Left ventricle myocardium inferior (tissue), 1 donor: ENCODE measurements around the gene TMEM221. TPM values are rescaled to one million over a fixed set of nuclear protein-coding genes. Genes with fewer than 3 reads are reported as not detected.

Experiments used
- DNase-seq: peaks from one replicate; pipeline ENCODE4 v3.0.0-alpha.2; 2020
- H3K27ac ChIP-seq: fragments of 200-600 bp; replicated peaks from 2 replicates; pipeline ENCODE4 v1.8.0; 2021
- H3K27me3 ChIP-seq: fragments of 200-600 bp; 2 replicates; pipeline ENCODE4 v1.8.0; 2021; ENCODE audit warnings: low read depth
- H3K36me3 ChIP-seq: fragments of 200-600 bp; 2 replicates; pipeline ENCODE4 v1.8.0; 2021
- H3K4me1 ChIP-seq: fragments of 200-600 bp; 2 replicates; pipeline ENCODE4 v1.8.0; 2021
- H3K4me3 ChIP-seq: fragments of 200-600 bp; 2 replicates; pipeline ENCODE4 v1.8.0; 2021; ENCODE audit warnings: mild to moderate bottlenecking, moderate library complexity
- H3K9me3 ChIP-seq: fragments of 200-600 bp; replicated peaks from 2 replicates; pipeline ENCODE4 v1.8.0; 2021
- CTCF ChIP-seq: fragments of 200-600 bp; IDR thresholded peaks from 2 replicates; pipeline ENCODE4 v1.8.0; 2021; ENCODE audit warnings: antibody characterized with exemption, mild to moderate bottlenecking, borderline replicate concordance
- intact Hi-C: fragments of 100-400 bp; cut with micrococcal nuclease; formaldehyde crosslinking; loops from one replicate; pipeline ENCODE4 v1.11.0; 2022
- total RNA-seq: library from RNA; stranded (reverse); fragmentation: NEBNext Ultra II Directional; extraction: Animal tissue kit (Norgen Biotek cat#: 25700); gene quantifications from one replicate; pipeline ENCODE4 v1.2.1, GENCODE V29; 2021
- donor health status: DM: no; HTN: yes; CAD: no; lungs with severe emphysema.

The TMEM221 gene
- total RNA-seq, 1 donor from 2014 or later = 0.14 TPM

DNA sequence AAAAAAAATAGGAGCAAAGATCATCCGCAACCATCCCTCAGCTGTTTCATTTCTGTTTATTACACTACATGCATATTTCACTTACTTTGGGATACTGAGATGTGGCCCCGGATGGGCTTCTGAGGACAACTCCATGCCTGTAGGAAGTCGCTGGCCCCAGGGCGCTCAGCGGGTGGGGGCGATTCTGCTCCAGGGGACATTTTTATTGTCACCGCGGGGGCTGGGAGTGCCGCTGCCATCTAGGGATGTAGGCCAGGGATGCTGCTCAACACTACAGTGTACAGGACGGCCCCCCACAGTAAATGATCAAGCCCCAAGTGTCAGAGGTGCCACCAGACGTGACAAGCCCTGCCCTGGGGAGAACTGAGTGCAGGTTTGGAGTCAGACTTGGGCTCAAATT lies 36.7 kb downstream of the TMEM221 start:
- no peak for DNase-seq
- TF ChIP-seq CTCF = no peak
- H3K4me1 ChIP-seq = peaks cover 22% of the 10 kb centered on the region
- no peak overlapping the region for H3K4me3 ChIP-seq
- peak overlapping the region; percentile 72 for H3K27ac ChIP-seq
- peaks cover 4% of the 10 kb centered on the region for H3K36me3 ChIP-seq
- intact Hi-C loops = no loop called here
- no peaks in the 10 kb centered on the region for H3K9me3 ChIP-seq
- H3K27me3 ChIP-seq = peaks cover 37% of the 10 kb centered on the region

DNA sequence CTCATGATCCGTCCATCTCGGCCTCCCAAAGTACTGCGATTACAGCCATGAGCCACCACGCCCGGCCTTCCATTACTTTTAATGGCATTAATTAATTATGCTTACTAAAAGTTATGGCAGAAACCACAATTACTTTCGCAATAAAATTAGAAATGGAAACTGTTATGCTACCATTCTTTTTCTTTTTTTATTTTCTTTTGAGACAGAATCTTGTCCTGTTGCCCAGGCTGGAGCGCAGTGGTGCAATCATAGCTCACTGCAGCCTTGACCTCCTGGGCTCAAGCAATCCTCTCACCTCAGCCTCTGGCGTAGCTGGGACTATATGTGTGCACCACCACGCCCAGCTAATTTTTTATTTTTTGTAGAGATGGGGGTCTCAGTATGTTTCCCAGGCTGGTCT lies 38.5 kb downstream of the TMEM221 start:
- Histone ChIP-seq H3K27ac (no peak overlapping the region), H3K36me3 (peaks cover 4% of the 10 kb centered on the region), H3K9me3 (no peaks in the 10 kb centered on the region), H3K4me1 (peaks cover 34% of the 10 kb centered on the region), H3K27me3 (peaks cover 27% of the 10 kb centered on the region), H3K4me3 (no peak overlapping the region)
- TF ChIP-seq CTCF = no peak
- intact Hi-C loops = no loop called here
- no peak for DNase-seq

GRCh38 chr19:17406887-17407196 lies 41.6 kb downstream of the TMEM221 start:
- no peak for DNase-seq
- no peaks in the 10 kb centered on the region for H3K36me3 ChIP-seq
- H3K27ac ChIP-seq = peak overlapping the region; percentile 89
- intact Hi-C loops = no loop called here
- H3K4me3 ChIP-seq = peak overlapping the region; percentile 71
- no peaks in the 10 kb centered on the region for H3K9me3 ChIP-seq
- no peak for TF ChIP-seq CTCF
- H3K4me1 ChIP-seq = peaks cover 26% of the 10 kb centered on the region
- peaks cover 15% of the 10 kb centered on the region for H3K27me3 ChIP-seq

- peak overlapping the region; percentile 89 for H3K27ac ChIP-seq
Observed at GRCh38 chr19:17406046-17406886, 42.2 kb downstream of the TMEM221 start.

GRCh38 chr19:17405250-17406045 lies 43.0 kb downstream of the TMEM221 start, which contains the start of gene BST2:
BST2 (minus strand) TSS chr19:17405630; CDS start chr19:17405575, 55 bp downstream.
- intact Hi-C loops = no loop called here
- Histone ChIP-seq H3K9me3 (no peaks in the 10 kb centered on the region), H3K27ac (peak within 1 kb of the TSS; percentile 89), H3K27me3 (peaks cover 25% of the 10 kb centered on the region), H3K4me3 (peak within 1 kb of the TSS; percentile 71), H3K36me3 (no peaks in the 10 kb centered on the region), H3K4me1 (peaks cover 28% of the 10 kb centered on the region)
- TF ChIP-seq CTCF = no peak
- DNase-seq = peak; percentile 46

More at GRCh38 chr19:17406046-17406886, 42.2 kb downstream of the TMEM221 start:
- H3K36me3 ChIP-seq = no peaks in the 10 kb centered on the region
- H3K4me1 ChIP-seq = peaks cover 28% of the 10 kb centered on the region
- no peak for DNase-seq
- H3K27me3 ChIP-seq = peaks cover 17% of the 10 kb centered on the region
- intact Hi-C loops = no loop called here
- peak overlapping the region; percentile 71 for H3K4me3 ChIP-seq
- no peak for TF ChIP-seq CTCF
- H3K9me3 ChIP-seq = no peaks in the 10 kb centered on the region
